Measurements from ENCODE around the gene CR1L.
"Not testable (repeated sequence)": the region's sequence is repeated elsewhere in the genome, so short reads cannot be mapped to it uniquely, and the experiment has no call there.

CR1L gene

DNA sequence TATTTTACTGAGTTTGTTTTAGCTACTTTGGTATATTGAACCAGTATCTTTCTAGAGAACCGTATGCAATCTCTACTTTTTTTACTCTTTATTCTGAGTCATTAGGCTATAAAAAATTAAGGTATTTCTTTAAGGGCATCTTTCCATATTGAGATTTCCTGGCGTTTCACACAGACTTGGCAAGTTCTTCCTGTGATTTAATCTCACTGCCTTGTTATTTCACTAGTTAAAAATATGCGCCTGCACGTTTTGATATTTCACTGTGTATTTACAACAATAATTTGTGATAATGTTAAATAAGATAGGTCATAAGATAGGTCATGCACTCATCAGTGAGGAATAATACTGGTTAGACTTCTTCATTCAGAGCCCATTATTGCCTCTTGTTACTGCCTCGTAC is 16.2 kb upstream of the CR1L start:
- H3K9ac ChIP-seq (ENCODE audit: low read depth, low read length): no peak overlapping the region
- peaks cover 32% of the 10 kb centered on the region for H3K4me1 ChIP-seq (ENCODE audit: insufficient read depth, low read length)
- H3K36me3 ChIP-seq (ENCODE audit: insufficient read depth, low read length): no peaks in the 10 kb centered on the region
- WGBS: 100% methylated on average over 1 of the region's 5 CpGs
- no peak overlapping the region for H3K27ac ChIP-seq (ENCODE audit: low read depth, low read length)
- H3K9me3 ChIP-seq (ENCODE audit: insufficient read depth, low read depth, low read length): peaks cover 6% of the 10 kb centered on the region
- no peak overlapping the region for H3K4me3 ChIP-seq (ENCODE audit: low read length)
- H3K27me3 ChIP-seq (ENCODE audit: insufficient read depth, low read length): no peaks in the 10 kb centered on the region

DNA sequence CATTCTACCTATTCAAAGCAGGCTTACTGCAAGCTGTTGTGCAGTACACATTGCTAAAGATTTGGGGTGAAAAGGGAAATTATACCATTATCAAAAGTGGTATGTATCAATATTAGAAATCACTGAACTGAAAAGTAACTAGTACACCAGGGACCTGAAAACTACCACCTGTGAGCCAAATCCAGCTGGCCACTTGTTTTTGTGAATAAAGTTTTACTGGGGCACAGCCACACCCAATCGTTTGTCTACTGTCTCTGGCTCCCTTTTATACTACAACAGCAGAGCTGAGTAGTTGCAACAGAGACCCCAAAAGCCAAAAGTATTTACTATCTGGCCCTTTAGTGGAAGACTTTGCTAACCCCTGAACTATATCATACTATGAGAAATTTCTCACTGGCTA is 13.8 kb upstream of the CR1L start:
- H3K9me3 ChIP-seq (ENCODE audit: insufficient read depth, low read depth, low read length): peaks cover under 1% of the 10 kb centered on the region; the same call in 1 of the 2 replicates
- H3K4me1 ChIP-seq (ENCODE audit: insufficient read depth, low read length): peaks cover 52% of the 10 kb centered on the region
- WGBS: 96% methylated on average over 1 of the region's 1 CpG
- no peaks in the 10 kb centered on the region for H3K36me3 ChIP-seq (ENCODE audit: insufficient read depth, low read length)
- H3K4me3 ChIP-seq (ENCODE audit: low read length): no peak overlapping the region
- H3K9ac ChIP-seq (ENCODE audit: low read depth, low read length): no peak overlapping the region
- peak overlapping the region; percentile 4; the same call in 1 of the 2 replicates for H3K27ac ChIP-seq (ENCODE audit: low read depth, low read length)
- H3K27me3 ChIP-seq (ENCODE audit: insufficient read depth, low read length): no peaks in the 10 kb centered on the region

DNA sequence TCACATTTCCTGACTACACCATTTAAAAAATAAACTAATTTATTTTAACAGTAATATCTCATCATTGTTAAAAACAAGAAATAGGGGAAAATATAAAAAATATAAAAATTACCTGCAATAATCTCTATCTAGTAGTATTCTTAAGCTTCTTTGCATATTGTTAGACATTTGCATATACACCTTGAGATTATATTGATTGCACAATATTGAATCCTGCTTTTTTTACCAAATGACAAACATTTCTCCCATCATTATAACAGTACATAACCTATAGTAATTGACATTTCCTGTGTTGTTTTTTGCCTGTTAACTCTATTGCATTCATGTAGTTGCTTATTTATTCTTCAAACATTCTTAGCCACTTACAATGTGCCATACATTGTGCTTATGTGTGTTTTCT is 11.7 kb upstream of the CR1L start:
- Histone ChIP-seq H3K9me3 (ENCODE audit: insufficient read depth, low read depth, low read length) (no peaks in the 10 kb centered on the region), H3K4me3 (ENCODE audit: low read length) (0 out of 2 replicates have a peak overlapping the region, but pooled peaks have one; percentile 7), H3K9ac (ENCODE audit: low read depth, low read length) (peak overlapping the region; percentile 68), H3K27me3 (ENCODE audit: insufficient read depth, low read length) (no peaks in the 10 kb centered on the region), H3K4me1 (ENCODE audit: insufficient read depth, low read length) (peaks cover 52% of the 10 kb centered on the region), H3K27ac (ENCODE audit: low read depth, low read length) (peak overlapping the region; percentile 94), H3K36me3 (ENCODE audit: insufficient read depth, low read length) (no peaks in the 10 kb centered on the region)

DNA sequence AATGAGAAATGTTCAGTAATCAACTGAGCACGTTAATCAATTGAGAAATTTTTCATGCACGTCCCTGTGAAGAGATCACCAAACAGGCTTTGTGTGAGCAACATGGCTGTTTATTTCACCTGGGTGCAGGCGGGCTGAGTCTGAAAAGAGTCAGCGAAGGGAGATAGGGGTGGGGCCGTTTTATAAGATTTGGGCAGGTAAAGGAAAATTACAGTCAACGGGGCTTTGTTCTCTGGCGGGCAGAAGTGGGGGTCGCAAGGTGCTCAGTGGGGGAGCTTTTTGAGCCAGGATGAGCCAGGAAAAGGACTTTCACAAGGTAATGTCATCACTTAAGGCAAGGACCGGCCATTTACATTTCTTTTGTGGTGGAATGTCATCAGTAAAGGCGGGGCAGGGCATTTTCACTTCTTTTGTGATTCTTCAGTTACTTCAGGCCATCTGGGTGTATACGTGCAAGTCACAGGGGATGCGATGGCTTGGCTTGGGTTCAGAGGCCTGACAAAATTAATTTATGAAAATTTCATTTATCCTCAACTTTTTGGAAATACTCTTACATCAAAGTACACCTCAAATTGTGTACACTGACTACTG is 11.1 kb upstream of the CR1L start:
- H3K9me3 ChIP-seq (ENCODE audit: insufficient read depth, low read depth, low read length); H3K27me3 ChIP-seq (ENCODE audit: insufficient read depth, low read length); H3K36me3 ChIP-seq (ENCODE audit: insufficient read depth, low read length): not testable (repeated sequence)
- WGBS: 7% methylated on average over 11 of the region's 12 CpGs
- peak overlapping the region; percentile 94 for H3K27ac ChIP-seq (ENCODE audit: low read depth, low read length)
- H3K9ac ChIP-seq (ENCODE audit: low read depth, low read length): peak overlapping the region; percentile 68
- 0 out of 2 replicates have a peak overlapping the region, but pooled peaks have one; percentile 7 for H3K4me3 ChIP-seq (ENCODE audit: low read length)
- H3K4me1 ChIP-seq (ENCODE audit: insufficient read depth, low read length): peaks cover 52% of the 10 kb centered on the region

DNA sequence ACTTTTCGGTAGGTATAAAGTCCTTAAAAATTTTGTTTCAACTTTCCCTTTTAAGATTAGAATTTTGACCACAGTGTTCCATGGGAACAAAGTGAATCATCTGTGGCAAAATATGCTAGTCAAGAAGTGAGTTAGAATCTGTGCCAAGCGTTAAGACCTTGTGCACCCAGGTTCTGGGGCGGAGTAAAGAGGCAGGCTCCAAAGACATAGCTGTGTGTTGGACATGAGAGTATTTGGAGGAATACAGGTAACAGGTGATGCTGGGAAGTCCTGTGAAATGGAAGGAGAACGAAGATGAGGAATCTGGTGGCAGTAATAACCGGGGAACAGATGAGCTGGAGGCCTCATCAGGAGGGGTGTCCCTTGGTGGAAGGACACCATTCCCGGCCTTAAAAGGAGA is 10.6 kb upstream of the CR1L start:
- not testable (repeated sequence) for H3K9me3 ChIP-seq (ENCODE audit: insufficient read depth, low read depth, low read length); H3K36me3 ChIP-seq (ENCODE audit: insufficient read depth, low read length); H3K27me3 ChIP-seq (ENCODE audit: insufficient read depth, low read length); H3K4me3 ChIP-seq (ENCODE audit: low read length)
- Histone ChIP-seq H3K4me1 (ENCODE audit: insufficient read depth, low read length) (peaks cover 52% of the 10 kb centered on the region), H3K27ac (ENCODE audit: low read depth, low read length) (peak overlapping the region; percentile 86), H3K9ac (ENCODE audit: low read depth, low read length) (peak overlapping the region; percentile 34; the same call in 1 of the 2 replicates)
- WGBS: 74% methylated on average over 6 of the region's 6 CpGs

DNA sequence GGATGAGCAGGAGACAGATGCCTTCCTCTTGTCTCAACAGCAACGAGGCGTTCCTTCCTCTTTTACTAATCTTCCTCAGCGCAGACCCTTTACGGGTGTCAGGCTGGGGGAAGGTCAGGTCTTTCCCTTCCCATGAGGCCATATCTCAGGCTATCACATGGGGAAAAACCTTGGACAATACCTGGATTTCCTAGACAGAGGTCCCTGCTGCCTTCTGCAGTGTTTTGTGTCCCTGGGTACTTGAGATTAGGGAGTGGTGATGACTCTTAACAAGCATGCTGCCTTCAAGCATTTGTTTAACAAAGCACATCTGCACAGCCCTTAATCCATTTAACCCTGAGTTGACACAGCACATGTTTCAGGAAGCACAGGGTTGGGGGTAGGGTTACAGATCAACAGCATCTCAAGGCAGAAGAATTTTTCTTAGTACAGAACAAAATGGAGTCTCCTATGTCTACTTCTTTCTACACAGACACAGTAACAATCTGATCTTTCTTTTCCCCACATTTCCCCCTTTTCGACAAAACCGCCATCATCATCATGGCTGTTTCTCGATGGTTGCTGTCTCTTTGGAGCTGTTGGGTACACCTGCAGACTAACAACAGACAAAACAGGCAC is 9.3 kb upstream of the CR1L start:
- WGBS: 59% methylated on average over 7 of the region's 7 CpGs
- peaks cover 46% of the 10 kb centered on the region for H3K4me1 ChIP-seq (ENCODE audit: insufficient read depth, low read length)
- H3K27ac ChIP-seq (ENCODE audit: low read depth, low read length): peak overlapping the region; percentile 86; the same call in 1 of the 2 replicates
- not testable (repeated sequence) for H3K36me3 ChIP-seq (ENCODE audit: insufficient read depth, low read length); H3K4me3 ChIP-seq (ENCODE audit: low read length); H3K9me3 ChIP-seq (ENCODE audit: insufficient read depth, low read depth, low read length); H3K27me3 ChIP-seq (ENCODE audit: insufficient read depth, low read length)
- peak overlapping the region; percentile 48 for H3K9ac ChIP-seq (ENCODE audit: low read depth, low read length)

DNA sequence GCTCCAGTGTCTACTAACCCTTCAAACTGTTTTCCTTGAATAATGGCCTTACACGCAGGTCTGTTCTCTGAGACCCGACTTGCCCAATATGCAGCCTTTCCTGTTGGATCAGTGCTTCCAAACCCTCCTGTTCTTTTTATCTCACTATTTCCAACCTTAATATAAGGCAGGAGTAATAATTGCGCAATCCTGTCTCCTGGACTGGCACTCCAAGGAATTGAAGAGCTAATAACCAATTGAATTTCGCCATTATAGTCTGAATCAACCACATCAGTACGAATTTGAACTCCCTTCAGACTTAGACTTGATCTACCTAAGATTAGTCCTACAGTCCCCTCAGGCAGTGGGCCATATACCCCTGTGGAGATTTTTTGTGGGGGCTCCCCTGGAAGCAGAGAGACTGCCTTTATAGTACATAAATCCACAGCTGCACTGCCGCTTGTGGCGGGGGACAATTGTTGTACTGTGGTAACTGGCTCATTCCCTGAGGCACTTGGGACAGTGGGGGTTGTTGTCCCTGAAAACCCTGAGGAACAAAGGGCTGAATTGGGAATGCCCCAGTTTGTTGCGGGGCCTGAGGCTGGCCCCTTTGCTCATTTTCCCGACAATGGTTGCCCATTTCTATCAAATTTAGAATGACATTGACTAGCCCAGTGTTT is 6.3 kb upstream of the CR1L start:
- H3K9ac ChIP-seq (ENCODE audit: low read depth, low read length); H3K4me3 ChIP-seq (ENCODE audit: low read length); H3K9me3 ChIP-seq (ENCODE audit: insufficient read depth, low read depth, low read length); H3K27me3 ChIP-seq (ENCODE audit: insufficient read depth, low read length); H3K27ac ChIP-seq (ENCODE audit: low read depth, low read length); H3K36me3 ChIP-seq (ENCODE audit: insufficient read depth, low read length): not testable (repeated sequence)
- H3K4me1 ChIP-seq (ENCODE audit: insufficient read depth, low read length): peaks cover 24% of the 10 kb centered on the region
- WGBS: 90% methylated on average over 9 of the region's 9 CpGs

DNA sequence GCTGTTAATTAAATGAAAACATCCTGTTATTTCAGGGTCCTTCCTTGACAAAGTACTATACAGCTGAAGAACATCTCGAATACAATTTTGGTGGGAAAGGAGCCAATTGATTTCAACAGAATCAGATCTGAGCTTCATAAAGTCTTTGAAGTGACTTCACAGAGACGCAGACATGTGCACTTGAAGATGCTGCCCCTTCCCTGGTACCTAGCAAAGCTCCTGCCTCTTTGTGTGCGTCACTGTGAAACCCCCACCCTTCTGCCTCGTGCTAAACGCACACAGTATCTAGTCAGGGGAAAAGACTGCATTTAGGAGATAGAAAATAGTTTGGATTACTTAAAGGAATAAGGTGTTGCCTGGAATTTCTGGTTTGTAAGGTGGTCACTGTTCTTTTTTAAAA is 5.6 kb upstream of the CR1L start:
- H3K27me3 ChIP-seq (ENCODE audit: insufficient read depth, low read length); H3K4me3 ChIP-seq (ENCODE audit: low read length); H3K9ac ChIP-seq (ENCODE audit: low read depth, low read length); H3K27ac ChIP-seq (ENCODE audit: low read depth, low read length); H3K9me3 ChIP-seq (ENCODE audit: insufficient read depth, low read depth, low read length); H3K36me3 ChIP-seq (ENCODE audit: insufficient read depth, low read length): not testable (repeated sequence)
- H3K4me1 ChIP-seq (ENCODE audit: insufficient read depth, low read length): peaks cover 20% of the 10 kb centered on the region
- WGBS: 91% methylated on average over 4 of the region's 5 CpGs

DNA sequence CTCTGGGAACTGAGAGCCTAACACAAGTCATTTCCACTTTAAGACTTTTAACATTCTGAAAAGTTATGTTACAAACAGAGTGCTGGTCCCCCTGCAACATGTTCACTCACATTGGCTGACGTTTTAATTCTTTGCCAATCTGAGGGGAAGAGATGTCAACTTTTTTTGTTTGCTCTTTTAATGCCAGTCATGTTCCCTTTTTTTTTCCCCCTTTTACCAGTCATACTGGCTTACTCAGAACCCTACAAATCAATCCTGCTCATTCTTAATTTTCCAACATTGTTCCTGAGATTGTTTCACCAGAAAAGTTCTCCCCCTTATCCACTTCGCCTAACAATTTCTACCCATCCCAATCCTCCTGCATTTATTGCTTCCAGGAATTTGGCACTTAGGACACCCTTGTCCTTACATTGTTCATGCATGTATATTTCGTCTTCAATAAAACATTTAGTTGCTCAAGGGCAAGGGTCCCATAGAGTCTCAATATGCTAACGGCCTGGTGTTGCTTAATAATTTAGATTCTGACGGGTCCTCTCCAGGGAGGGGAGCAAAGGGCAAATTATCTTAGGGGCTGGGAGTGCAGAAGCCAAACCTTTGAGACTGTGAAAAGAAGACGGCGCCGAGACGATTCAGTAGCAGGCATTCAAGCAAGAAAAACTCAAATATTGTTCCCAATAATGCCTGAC is 624 bp upstream of the CR1L start:
- H3K4me3 ChIP-seq (ENCODE audit: low read length): peak overlapping the region; percentile 63
- WGBS: 81% methylated on average over 9 of the region's 9 CpGs

DNA sequence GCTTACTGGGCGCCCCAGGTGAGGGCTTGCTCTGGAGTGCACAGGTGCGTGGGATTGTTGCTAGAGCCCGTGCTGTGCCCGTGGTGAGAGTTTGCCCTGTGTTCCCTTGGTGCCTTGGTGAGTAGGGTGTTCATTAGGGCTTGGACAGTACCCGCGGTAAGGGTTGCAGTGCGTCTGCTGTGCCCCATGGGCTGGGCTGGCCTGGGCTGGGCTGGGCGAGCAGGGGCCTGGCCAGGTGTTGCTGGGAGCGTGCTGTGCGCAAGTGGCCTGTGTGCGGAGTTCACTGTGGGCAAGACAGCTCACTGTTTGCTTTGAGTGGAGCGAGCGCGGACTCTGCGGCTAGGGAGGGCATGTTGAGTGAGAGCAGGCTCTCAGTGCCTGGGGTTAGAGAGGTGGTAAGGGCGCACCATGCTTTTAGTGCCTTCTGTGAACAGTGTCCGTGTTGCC is 725 bp downstream of the CR1L start:
- Histone ChIP-seq H3K9me3 (ENCODE audit: insufficient read depth, low read depth, low read length) (no peaks in the 10 kb centered on the region), H3K27ac (ENCODE audit: low read depth, low read length) (no peak overlapping the region), H3K36me3 (ENCODE audit: insufficient read depth, low read length) (no peaks in the 10 kb centered on the region), H3K4me3 (ENCODE audit: low read length) (peak overlapping the region; percentile 63), H3K27me3 (ENCODE audit: insufficient read depth, low read length) (peaks cover 18% of the 10 kb centered on the region), H3K9ac (ENCODE audit: low read depth, low read length) (no peak overlapping the region), H3K4me1 (ENCODE audit: insufficient read depth, low read length) (peaks cover 37% of the 10 kb centered on the region)
- WGBS: 93% methylated on average over 17 of the region's 17 CpGs

More for the DNA sequence above, 624 bp upstream of the CR1L start:
- Histone ChIP-seq H3K36me3 (ENCODE audit: insufficient read depth, low read length) (no peaks in the 10 kb centered on the region), H3K9me3 (ENCODE audit: insufficient read depth, low read depth, low read length) (no peaks in the 10 kb centered on the region), H3K27ac (ENCODE audit: low read depth, low read length) (no peak overlapping the region), H3K27me3 (ENCODE audit: insufficient read depth, low read length) (peaks cover 18% of the 10 kb centered on the region), H3K9ac (ENCODE audit: low read depth, low read length) (no peak overlapping the region), H3K4me1 (ENCODE audit: insufficient read depth, low read length) (peaks cover 27% of the 10 kb centered on the region)

DNA sequence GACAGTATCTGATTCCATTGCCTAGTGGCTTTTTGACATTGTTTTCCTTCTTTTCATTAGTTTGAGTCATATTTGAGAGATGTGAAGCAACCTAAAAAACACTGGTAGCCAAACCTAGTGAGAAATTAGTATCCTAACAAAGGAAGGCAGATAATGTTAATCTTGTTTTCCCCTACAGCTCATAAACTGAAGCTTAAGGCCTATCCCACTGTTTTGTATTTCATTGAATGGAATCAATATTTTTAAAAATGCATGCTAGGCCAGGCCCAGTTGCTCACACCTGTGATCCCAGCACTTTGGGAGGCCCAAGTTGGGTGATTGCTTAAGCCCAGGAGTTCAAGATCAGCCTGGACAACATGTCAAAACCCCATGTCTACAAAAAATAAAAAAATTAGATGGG is 1.2 kb downstream of the CR1L start:
- H3K9me3 ChIP-seq (ENCODE audit: insufficient read depth, low read depth, low read length): no peaks in the 10 kb centered on the region
- H3K27me3 ChIP-seq (ENCODE audit: insufficient read depth, low read length): peaks cover 18% of the 10 kb centered on the region
- H3K4me1 ChIP-seq (ENCODE audit: insufficient read depth, low read length): peaks cover 37% of the 10 kb centered on the region
- peak overlapping the region; percentile 63; the same call in 1 of the 2 replicates for H3K4me3 ChIP-seq (ENCODE audit: low read length)
- H3K27ac ChIP-seq (ENCODE audit: low read depth, low read length): no peak overlapping the region
- no peaks in the 10 kb centered on the region for H3K36me3 ChIP-seq (ENCODE audit: insufficient read depth, low read length)
- no peak overlapping the region for H3K9ac ChIP-seq (ENCODE audit: low read depth, low read length)
